LNCaP clone FGC (cell line): Measurements from ENCODE around the gene HMGN3.

ENCODE experiments used
- DNase-seq: peaks from one replicate; pipeline ENCODE4 v3.0.0-alpha.2; 2011; ENCODE audit warnings: low read depth
- H3K4me3 ChIP-seq: 2 replicates; pipeline ENCODE4 v1.5.1; 2011; ENCODE audit warnings: mild to moderate bottlenecking, low read depth, low read length, control low read depth
- TF ChIP-seq, protein P1 (sequence below): IDR thresholded peaks from 2 replicates; pipeline ENCODE4 v1.5.1; 2012; ENCODE audit warnings: mild to moderate bottlenecking; ENCODE audit not compliant: control insufficient read depth, insufficient read depth; ENCODE audit errors: extremely low read depth

Gene HMGN3

GRCh38 chr6:79234150-79235022 lies at the start of gene HMGN3:
TSS of gene HMGN3 (minus strand) at chr6:79234682.
- TF ChIP-seq, protein P1, sequence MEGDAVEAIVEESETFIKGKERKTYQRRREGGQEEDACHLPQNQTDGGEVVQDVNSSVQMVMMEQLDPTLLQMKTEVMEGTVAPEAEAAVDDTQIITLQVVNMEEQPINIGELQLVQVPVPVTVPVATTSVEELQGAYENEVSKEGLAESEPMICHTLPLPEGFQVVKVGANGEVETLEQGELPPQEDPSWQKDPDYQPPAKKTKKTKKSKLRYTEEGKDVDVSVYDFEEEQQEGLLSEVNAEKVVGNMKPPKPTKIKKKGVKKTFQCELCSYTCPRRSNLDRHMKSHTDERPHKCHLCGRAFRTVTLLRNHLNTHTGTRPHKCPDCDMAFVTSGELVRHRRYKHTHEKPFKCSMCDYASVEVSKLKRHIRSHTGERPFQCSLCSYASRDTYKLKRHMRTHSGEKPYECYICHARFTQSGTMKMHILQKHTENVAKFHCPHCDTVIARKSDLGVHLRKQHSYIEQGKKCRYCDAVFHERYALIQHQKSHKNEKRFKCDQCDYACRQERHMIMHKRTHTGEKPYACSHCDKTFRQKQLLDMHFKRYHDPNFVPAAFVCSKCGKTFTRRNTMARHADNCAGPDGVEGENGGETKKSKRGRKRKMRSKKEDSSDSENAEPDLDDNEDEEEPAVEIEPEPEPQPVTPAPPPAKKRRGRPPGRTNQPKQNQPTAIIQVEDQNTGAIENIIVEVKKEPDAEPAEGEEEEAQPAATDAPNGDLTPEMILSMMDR: no peak
- peak; percentile 81 for DNase-seq
- peak within 1 kb of the TSS; percentile 95 for H3K4me3 ChIP-seq

GRCh38 chr6:79280756-79281155 lies 46.3 kb upstream of the HMGN3 start:
- TF ChIP-seq, protein P1: no peak

DNA sequence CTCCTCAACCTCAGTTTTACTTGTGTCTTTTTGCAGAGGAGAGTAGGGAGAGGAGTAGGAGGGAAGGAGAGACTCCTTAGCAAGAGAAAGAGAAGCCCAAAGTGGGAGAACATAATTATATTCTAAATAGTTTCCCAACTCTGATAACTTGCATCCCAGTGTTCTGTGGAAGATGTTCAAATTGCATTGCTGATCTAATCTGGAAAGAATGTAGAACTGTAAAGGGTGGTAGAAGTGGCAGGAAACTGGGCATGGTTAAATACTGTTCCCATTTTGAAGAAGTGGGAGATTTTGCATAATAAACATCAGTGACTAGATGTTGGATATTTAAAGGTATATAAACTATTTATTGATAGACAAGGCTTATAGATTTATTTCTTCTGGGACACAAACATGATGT lies 42.6 kb upstream of the HMGN3 start:
- TF ChIP-seq, protein P1: no peak
- no peak overlapping the region for H3K4me3 ChIP-seq
- DNase-seq: no peak

More at GRCh38 chr6:79280756-79281155, 46.3 kb upstream of the HMGN3 start:
- no peak overlapping the region for H3K4me3 ChIP-seq
- no peak for DNase-seq

GRCh38 chr6:79269877-79270276 lies 35.4 kb upstream of the HMGN3 start:
- no peak for DNase-seq
- TF ChIP-seq, protein P1: no peak
- no peak overlapping the region for H3K4me3 ChIP-seq

DNA sequence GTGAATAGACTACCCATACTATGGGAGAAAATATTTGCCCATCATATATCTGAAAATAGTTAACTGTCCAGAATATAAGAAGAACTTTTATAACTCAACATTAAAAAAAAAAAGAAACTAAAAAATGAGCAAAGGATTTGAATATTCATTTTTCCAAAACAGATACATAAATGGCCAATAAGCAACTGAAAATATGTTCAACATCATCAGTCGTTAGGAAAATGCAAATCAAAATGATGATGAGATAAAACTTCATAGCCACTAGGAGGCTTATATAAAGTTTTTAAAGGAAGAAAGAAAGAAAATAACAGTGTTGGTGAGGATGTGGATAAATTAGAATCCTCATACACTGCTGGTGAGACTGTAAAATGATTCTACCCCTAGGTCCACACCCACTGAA lies 32.6 kb upstream of the HMGN3 start:
- TF ChIP-seq, protein P1: no peak
- no peak overlapping the region for H3K4me3 ChIP-seq
- DNase-seq: no peak

DNA sequence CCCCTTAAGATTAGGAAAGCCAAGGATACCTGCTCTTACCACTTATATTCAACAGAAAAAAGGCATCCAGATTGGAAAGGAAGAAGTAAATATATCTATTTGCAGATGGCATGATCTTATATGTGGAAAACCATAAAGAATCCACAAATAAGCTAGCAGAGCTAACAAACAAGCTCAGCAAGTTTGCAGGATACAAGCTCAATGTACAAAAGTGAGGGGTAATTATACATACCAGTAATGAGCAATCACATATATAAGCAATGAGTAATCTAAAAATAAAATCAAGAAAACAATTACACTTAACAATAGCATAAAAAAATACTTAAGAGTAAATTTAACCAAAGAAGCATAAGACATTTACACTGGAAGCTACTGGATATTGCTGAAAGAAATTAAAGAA lies 31.6 kb upstream of the HMGN3 start:
- TF ChIP-seq, protein P1: no peak
- no peak overlapping the region for H3K4me3 ChIP-seq

More for the DNA sequence above, 31.6 kb upstream of the HMGN3 start:
- no peak for DNase-seq
